SU-DHL-6 (cell line): ENCODE measurements around the gene MDN1.
"Not testable (repeated sequence)": the region's sequence is repeated elsewhere in the genome, so short reads cannot be mapped to it uniquely, and the experiment has no call there.

Experiments used
- H2AFZ ChIP-seq: fragments of 200-600 bp; sonication (generic); 2 replicates; pipeline ENCODE4 v1.6.1; 2014; ENCODE audit warnings: low read depth, mild to moderate bottlenecking, moderate library complexity, mixed read lengths, antibody characterized with exemption, low read length; ENCODE audit not compliant: severe bottlenecking
- H3F3A ChIP-seq: fragments of 200-600 bp; shearing (Covaris generic); 2 replicates; pipeline ENCODE4 v1.6.0; 2016; ENCODE audit warnings: antibody characterized with exemption, mild to moderate bottlenecking; ENCODE audit not compliant: insufficient read depth
- H3K27ac ChIP-seq: fragments of 200-600 bp; sonication (generic); 2 replicates; pipeline ENCODE4 v1.5.1; 2016; ENCODE audit warnings: low read depth, mild to moderate bottlenecking, low read length, moderate library complexity, mixed read lengths
- H3K27me3 ChIP-seq: fragments of 200-600 bp; sonication (generic), shearing (Covaris generic); 2 replicates; pipeline ENCODE4 v1.6.0; 2014; ENCODE audit warnings: mild to moderate bottlenecking, low read length
- H3K36me3 ChIP-seq: fragments of 200-600 bp; sonication (generic); 2 replicates; pipeline ENCODE4 v1.6.1; 2014; ENCODE audit warnings: mild to moderate bottlenecking, low read length, mixed read lengths
- H3K4me2 ChIP-seq: fragments of 300-600, 200-600 bp; shearing (Covaris generic), sonication (generic); 2 replicates; pipeline ENCODE4 v1.6.0; 2014; ENCODE audit warnings: low read length, low read depth, mild to moderate bottlenecking; ENCODE audit not compliant: poor library complexity, severe bottlenecking
- H3K4me3 ChIP-seq: fragments of 200-600 bp; sonication (generic); 2 replicates; pipeline ENCODE4 v1.5.1; 2014; ENCODE audit warnings: antibody characterized with exemption, low read length, mild to moderate bottlenecking, mixed read lengths; ENCODE audit not compliant: insufficient read depth, poor library complexity, severe bottlenecking
- H3K79me2 ChIP-seq: fragments of 200-600 bp; sonication (generic); 2 replicates; pipeline ENCODE4 v1.6.1; 2014; ENCODE audit warnings: mild to moderate bottlenecking, low read length, moderate library complexity; ENCODE audit not compliant: insufficient read depth
- H3K9ac ChIP-seq: fragments of 200-600 bp; sonication (generic); 2 replicates; pipeline ENCODE4 v1.7.0; 2014; ENCODE audit warnings: mild to moderate bottlenecking, low read length
- H3K9me2 ChIP-seq: fragments of 200-600 bp; sonication (generic); replicated peaks from 2 replicates; pipeline ENCODE4 v1.6.1; 2014; ENCODE audit warnings: low read length; ENCODE audit not compliant: insufficient read depth
- H3K9me3 ChIP-seq: fragments of 200-600 bp; sonication (generic); 2 replicates; pipeline ENCODE4 v1.6.1; 2014; ENCODE audit warnings: low read length, mixed read lengths; ENCODE audit not compliant: insufficient read depth
- H4K20me1 ChIP-seq: fragments of 200-600 bp; sonication (generic); 2 replicates; pipeline ENCODE4 v1.6.1; 2014; ENCODE audit warnings: low read depth, mild to moderate bottlenecking, antibody characterized with exemption, low read length, moderate library complexity, mixed read lengths
- CTCF ChIP-seq: fragments of 200-600 bp; sonication (generic); IDR thresholded peaks from one replicate; pipeline ENCODE4 v1.5.1; 2017; ENCODE audit warnings: antibody characterized with exemption, mild to moderate bottlenecking, low read length, moderate library complexity; ENCODE audit not compliant: insufficient read depth, poor library complexity, severe bottlenecking
- EZH2phosphoT487 ChIP-seq: fragments of 200-600 bp; sonication (generic), shearing (Covaris generic); conservative IDR thresholded peaks from 2 replicates; pipeline ENCODE4 v1.6.1; 2018; ENCODE audit warnings: mild to moderate bottlenecking, antibody characterized with exemption, low read length, moderate library complexity, mixed read lengths

MDN1 gene

GRCh38 chr6:89817481-89817880 lies 2.1 kb downstream of the MDN1 start:
- H3K4me3 ChIP-seq: peak overlapping the region; percentile 84
- H3K9me2 ChIP-seq: no peaks in the 10 kb centered on the region
- no peaks in the 10 kb centered on the region for H3K36me3 ChIP-seq
- peak overlapping the region; percentile 75 for H3K9ac ChIP-seq
- H3K27me3 ChIP-seq: no peaks in the 10 kb centered on the region
- H3K4me2 ChIP-seq: peak overlapping the region; percentile 63
- H3K27ac ChIP-seq: no peak overlapping the region
- TF ChIP-seq EZH2phosphoT487 (no peak), CTCF (no peak)
- H3F3A ChIP-seq: 0 out of 2 replicates have a peak, but pooled peaks cover 2% of the 10 kb centered on the region
- no peaks in the 10 kb centered on the region for H3K9me3 ChIP-seq
- H2AFZ ChIP-seq: no peak overlapping the region
- H4K20me1 ChIP-seq: peaks cover 3% of the 10 kb centered on the region; the same call in 1 of the 2 replicates
- peaks cover 71% of the 10 kb centered on the region for H3K79me2 ChIP-seq

GRCh38 chr6:89813422-89813821 lies 6.2 kb downstream of the MDN1 start:
- H3F3A ChIP-seq: not testable (repeated sequence)
- peaks cover 97% of the 10 kb centered on the region for H3K79me2 ChIP-seq

GRCh38 chr6:89807581-89807980 lies 12.0 kb downstream of the MDN1 start:
- Histone ChIP-seq H3K27ac (no peak overlapping the region), H3F3A (no peaks in the 10 kb centered on the region; the same call in 1 of the 2 replicates), H4K20me1 (peaks cover 3% of the 10 kb centered on the region; the same call in 1 of the 2 replicates), H3K4me2 (no peak overlapping the region), H3K9me2 (no peaks in the 10 kb centered on the region), H3K4me3 (no peak overlapping the region), H2AFZ (no peak overlapping the region), H3K36me3 (no peaks in the 10 kb centered on the region), H3K9ac (no peak overlapping the region), H3K27me3 (no peaks in the 10 kb centered on the region), H3K79me2 (peaks cover 94% of the 10 kb centered on the region), H3K9me3 (no peaks in the 10 kb centered on the region)
- no peak for TF ChIP-seq CTCF
- TF ChIP-seq EZH2phosphoT487: no peak

More at GRCh38 chr6:89813422-89813821, 6.2 kb downstream of the MDN1 start:
- not testable (repeated sequence) for H3K4me2 ChIP-seq, H2AFZ ChIP-seq, H3K9me3 ChIP-seq, H3K4me3 ChIP-seq, H3K9ac ChIP-seq, H4K20me1 ChIP-seq, H3K9me2 ChIP-seq, H3K27me3 ChIP-seq, H3K27ac ChIP-seq, H3K36me3 ChIP-seq

GRCh38 chr6:89805814-89806371 lies 13.7 kb downstream of the MDN1 start:
- Histone ChIP-seq H3K27me3 (no peaks in the 10 kb centered on the region), H3K36me3 (no peaks in the 10 kb centered on the region), H2AFZ (no peak overlapping the region), H3K9me2 (no peaks in the 10 kb centered on the region), H3K79me2 (peaks cover 79% of the 10 kb centered on the region), H3K9me3 (no peaks in the 10 kb centered on the region), H4K20me1 (peaks cover 3% of the 10 kb centered on the region; the same call in 1 of the 2 replicates), H3K27ac (no peak overlapping the region), H3K4me2 (no peak overlapping the region), H3K9ac (no peak overlapping the region), H3F3A (no peaks in the 10 kb centered on the region; the same call in 1 of the 2 replicates), H3K4me3 (no peak overlapping the region)
- TF ChIP-seq CTCF (no peak), EZH2phosphoT487 (no peak)
